ENCODE data around the gene FDX2. TPM values are rescaled to one million over a fixed set of nuclear protein-coding genes. Genes with fewer than 3 reads are reported as not detected.
A peak's percentile ranks its signal among the peaks of the same experiment; 100 is the strongest.

Gene FDX2
- polyA plus RNA-seq, 4 donors = 16.2 to 28.3 (median 21.7) TPM

DNA sequence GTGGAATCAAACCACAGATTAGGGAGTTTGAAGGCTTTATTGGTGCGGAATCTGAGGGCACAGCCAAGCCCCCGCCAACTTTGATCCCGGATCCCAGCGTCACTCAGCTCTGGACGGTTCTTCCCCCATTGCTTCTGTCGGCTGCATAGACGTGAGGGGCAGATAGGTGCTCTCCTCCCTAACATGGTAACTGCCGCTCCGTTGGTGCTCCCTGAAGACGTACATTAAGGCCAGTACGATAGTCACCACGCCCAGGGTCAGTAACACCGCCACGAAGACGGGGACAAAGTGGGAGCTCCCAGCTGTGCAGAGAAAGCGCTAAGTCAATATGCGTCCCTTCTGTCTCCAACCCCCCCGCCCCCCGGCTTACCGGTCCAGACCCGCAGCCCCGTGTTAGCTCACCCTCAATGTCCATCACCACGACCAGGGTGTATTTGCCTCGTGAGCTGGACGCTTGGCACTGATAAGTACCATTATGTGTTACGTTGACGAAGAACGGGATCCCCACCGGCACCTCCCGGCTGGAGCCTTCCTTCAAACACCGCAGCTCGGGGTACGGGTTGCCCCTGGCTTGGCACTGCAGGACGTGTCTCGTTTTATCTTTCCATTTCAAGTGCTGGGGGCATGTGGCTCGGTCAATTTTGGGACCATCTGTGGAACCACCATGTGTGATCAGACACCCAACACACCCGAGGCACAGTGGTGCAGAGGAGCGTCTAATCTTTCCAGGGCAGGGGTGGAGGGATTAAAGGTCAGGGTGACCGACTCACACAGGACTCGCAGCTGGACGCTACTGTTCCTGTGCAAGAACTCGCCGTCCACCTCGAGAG, 18.2 kb upstream of the FDX2 start:
- DNase-seq (ENCODE audit: low read depth in 4 of 4, low spot score in 2 of 4) = peak in 1 of 4 donors; percentile 55

DNA sequence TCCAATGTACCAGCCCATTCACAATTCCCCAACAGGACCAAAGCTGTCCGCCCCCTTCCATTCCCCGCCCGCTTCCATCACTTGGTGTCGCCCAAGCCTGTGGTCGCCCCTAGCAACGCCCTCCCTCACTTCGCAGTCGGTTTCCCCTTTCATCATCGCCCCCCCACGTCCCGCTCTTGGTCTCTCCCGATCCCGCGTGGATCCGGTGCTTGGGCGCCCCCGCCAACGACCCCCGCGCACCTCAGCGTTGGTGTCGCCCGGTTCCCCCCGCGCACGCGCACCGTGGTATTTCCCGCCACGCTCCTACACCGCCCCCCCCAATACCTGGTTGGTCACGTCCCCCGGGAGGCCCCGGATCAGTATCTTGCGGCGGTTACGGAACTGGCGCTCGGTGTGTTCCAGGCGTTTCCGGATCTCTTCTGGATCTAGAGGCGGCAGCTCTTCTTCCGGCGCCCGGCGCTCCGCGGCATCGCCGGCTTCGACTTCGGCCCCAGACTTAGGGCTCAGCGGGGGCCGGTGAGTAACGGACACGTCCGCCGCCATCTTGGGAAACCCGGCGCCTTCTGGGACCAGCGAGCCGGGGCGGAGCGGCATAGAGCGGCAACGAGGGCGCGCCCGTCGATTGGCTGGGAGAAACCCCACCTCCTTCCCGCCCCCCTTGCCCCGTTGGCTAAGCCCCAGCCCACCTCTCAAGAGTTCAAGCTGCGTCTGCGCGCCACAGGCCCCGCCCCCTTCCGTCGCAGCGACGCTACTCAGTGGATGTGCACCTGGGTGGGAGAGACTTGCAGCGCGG, 17.3 kb upstream of the FDX2 start, which contains the start of gene RAVER1:
Gene RAVER1, minus strand, starts transcription at position 565 of the 793 bp plus-strand sequence. Its CDS starts 22 bp downstream, at position 543.
- peak; percentile 86 to 95 (median 90) for DNase-seq (ENCODE audit: low read depth in 4 of 4, low spot score in 2 of 4)

DNA sequence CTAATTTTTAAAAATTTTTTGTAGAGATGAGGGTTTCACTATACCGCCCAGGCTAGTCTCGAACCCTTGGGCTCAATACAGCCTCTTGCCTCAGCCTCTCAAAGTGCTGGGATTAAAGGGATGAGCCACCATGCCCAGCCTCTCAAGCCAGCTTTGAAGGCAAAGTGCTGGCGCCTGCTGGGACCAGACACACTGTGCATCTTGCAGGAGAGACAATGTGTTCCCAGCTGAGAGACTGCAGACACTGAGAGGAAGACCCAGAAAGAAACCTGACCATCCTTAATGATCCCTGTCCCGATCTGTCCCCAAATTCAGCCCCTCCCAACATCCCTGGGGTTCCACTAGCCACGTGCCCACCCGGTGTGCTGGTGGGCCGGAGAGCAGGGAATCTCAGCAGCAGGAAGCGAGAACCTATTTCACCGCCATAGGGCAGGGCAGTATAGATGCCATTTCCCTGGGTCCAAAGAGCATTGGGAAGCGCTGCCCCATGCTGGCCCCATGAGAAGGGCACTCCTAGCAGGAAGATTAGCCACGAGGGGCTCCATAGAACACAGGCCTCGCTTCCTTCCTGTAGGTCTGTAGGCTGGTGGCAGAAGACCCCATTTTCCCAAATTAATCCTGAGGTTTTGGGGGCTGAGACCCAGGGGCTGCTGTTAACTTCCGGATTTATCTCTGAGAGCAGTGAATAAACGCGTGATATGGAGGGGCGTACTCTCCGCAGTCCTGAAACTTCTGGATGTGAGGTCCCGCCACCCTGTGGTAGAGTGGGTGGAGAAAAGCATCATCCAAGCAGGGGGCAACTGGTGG, 16.5 kb upstream of the FDX2 start:
- peak in 1 of 4 donors; percentile 3 for DNase-seq (ENCODE audit: low read depth in 4 of 4, low spot score in 2 of 4)

DNA sequence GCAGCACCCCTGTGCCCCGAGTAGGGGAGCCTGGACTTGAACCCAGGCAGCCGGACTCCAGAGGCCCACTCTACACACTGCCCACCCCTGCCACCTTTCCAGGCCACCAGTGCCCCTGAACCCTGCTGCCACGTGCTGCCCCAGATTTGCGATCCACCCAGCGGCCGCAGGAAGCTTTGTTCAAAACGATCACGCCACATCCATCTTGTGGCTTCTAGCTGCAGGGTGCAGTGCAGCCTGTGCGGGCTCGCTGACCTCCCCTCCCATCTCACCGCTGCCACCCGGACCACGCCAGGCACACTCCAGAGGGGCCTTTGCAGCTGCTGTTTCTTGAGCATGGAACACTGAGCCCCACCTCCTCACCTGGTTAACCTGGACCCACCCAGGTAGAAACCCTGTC, 13.7 kb upstream of the FDX2 start:
- no peak for DNase-seq (ENCODE audit: low read depth in 4 of 4, low spot score in 2 of 4)

DNA sequence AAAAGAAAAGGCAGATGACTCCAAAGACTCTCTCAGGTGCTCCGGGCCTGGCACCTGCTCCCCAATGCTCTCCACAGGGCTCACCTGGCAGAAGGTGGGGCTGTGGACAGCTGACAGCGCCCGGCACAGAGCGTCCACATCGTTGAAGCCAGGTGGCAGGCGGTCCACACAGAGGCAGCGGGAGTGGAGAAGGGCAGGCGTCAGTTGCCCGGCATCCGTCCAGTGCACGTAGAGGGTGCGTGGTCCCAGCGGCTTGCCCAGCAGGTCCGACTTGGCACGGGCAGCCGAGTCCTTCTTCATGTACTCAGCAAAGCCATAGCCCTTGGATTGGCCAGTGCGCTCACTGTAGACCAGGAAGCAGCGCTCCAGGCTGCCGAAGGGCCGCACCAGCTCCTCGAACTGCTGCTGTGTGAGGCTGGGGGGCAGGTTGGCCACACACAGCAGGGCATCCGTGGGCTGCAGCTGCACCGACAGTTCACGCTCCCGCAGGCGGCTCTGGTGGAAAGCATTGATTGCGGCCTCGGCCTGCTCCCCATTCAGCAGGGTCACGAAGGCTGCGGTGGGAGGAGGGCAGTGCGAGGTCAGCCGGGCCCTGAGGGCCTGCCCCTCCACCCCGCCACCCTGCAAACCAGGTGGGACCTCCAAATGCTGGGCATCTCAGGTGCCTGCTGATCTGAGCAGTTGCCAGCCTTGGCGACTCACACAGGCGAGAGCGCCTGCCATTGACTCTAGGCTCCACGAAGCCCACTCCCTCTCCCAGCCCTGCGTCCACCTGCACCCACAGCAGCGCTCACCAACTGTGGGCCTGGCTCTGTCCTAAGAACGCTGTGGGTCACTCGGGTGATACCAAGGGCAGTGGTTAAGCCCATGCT, 13.0 kb upstream of the FDX2 start:
- DNase-seq (ENCODE audit: low read depth in 4 of 4, low spot score in 2 of 4) = no peak

DNA sequence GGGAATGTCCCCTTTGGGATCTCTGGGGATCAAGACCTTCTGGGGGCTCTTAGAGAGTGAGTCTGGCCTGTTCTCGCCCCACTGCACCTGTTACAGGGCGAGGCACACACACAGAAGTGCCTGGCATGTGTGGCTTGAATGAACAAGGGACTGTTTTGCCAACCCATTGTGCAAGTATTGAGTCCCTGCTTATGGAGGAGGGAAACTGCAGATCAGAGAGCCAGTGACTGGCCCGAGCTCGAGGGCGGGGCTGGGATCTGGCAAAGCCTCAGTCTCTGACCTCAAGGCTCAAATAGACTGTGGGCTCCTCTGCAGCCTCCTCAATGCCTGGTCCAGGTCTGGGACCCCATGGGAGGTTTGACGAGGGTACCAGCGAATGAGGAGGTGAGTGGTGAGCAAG, 12.0 kb upstream of the FDX2 start:
- no peak for DNase-seq (ENCODE audit: low read depth in 4 of 4, low spot score in 2 of 4)

DNA sequence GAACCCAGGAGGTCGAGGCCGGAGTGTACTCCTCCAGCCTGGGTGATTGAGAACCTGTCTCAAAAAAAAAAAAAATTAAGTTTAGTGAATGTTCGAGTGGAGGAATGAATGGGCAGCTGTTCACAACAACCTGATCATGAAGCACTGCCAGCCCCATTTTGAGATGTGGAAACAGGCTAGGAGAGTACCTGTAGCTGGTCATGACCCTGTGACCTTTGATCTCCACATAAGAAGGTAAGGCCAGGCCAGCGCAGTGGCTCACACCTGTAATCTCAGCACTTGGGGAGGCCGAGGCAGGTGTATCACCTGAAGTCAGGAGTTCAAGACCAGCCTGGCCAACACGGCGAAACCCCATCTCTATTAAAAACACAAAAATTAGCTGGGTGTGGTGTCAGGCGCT, 9.9 kb upstream of the FDX2 start:
- no peak for DNase-seq (ENCODE audit: low read depth in 4 of 4, low spot score in 2 of 4)

DNA sequence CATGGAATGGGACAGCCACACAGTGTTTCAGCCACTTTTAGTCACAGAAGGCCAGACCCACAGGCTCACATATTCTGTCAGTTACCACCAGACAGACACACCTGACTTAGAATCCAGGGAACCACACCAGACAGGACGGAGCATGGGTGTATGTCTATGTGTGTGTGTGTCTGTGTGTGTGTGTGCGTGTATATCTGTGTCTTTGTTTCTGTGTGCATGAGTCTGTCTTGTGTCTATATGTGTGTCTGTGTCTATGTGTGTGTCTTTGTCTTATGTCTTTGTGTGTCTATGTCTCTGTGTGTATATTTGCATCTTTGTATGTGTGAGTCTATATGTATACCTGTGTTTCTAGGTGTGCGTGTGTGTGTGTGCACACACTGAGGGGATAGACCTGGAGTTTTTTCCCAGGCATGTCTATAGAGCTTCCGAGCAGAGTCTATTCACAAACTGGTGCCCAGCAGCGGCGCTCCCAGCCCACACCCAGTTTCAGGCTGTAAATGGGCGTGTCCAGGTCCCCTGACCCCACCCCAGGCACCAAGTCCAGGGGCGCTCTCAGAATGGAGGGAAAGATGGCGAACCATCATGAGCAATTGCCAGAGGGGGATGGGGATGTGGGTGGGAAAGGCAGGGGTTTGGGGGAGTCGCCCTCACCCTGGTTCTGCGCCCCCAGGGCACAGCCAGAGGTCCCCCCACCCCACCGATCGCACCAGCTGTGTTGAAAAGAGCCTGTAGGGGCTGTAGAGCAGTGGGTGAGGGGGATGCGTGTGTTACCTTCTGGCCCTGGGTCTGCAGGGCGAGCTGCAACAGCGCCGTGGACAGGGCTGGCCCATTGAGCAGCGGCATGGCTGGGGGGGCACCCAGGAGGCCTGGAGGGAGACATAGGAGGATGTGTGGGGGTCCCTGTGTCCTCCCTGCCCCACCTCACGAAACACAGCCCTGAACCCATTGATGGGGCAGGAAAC, 6.3 kb upstream of the FDX2 start:
- no peak for DNase-seq (ENCODE audit: low read depth in 4 of 4, low spot score in 2 of 4)

DNA sequence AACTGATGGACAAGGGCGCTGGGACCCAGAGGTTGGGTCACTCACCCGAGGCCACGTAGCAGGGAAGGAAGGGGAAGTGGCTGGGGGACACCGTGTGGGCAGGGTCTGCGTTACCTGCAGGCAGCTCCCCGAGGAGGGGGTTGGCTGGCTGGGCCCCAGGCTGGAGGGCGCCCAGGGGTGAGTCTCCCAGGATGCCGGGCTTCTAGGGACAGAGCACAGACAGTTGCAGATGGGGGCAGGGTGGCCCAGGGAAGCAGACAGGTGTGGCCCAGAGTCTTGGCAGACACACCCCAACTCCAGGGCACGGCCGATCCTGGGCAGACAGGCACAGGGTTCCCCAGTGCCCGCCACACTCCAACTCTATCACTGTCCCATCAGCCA, 5.6 kb upstream of the FDX2 start:
- DNase-seq (ENCODE audit: low read depth in 4 of 4, low spot score in 2 of 4) = no peak

DNA sequence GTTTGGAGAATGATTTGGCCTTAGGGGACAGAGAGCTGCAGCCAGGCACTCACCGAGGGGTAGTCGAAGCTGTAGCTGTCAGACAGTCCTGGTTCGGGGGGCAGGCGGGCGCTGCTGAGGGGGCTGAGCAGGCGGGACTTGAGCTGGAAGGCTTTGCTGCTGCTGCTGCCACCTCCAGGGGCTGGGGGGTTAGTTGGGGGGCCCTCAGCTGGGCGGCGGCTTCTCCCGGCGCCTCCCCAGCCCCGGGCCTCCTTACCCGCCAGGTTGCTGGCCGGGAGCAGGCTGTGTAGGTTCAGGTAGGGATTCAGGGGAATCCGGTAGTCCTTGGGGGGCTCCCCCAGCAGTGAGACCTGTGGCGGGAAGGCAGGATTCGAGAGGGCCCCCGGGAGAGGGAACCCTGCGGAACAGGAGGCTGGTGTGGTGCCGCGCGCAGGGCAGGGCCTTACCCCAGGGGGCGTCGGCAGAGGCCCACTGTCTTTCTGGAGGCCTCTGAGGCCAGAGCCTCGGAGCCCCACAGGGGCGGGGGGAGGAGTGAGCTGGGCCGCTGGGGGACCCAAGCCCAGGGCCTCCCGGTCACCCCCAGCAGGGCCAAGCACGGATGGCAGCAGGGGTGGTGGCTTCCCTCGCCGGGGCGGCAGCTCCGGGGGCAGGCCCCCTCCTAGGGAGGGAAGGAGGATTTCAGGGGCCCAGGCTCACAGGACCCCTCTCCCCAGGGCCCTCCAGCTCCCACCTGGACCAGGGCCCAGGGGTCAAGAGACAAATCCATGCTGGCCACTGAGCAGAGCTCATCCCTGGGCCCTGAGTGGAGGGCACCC, 5.0 kb upstream of the FDX2 start:
- no peak for DNase-seq (ENCODE audit: low read depth in 4 of 4, low spot score in 2 of 4)

DNA sequence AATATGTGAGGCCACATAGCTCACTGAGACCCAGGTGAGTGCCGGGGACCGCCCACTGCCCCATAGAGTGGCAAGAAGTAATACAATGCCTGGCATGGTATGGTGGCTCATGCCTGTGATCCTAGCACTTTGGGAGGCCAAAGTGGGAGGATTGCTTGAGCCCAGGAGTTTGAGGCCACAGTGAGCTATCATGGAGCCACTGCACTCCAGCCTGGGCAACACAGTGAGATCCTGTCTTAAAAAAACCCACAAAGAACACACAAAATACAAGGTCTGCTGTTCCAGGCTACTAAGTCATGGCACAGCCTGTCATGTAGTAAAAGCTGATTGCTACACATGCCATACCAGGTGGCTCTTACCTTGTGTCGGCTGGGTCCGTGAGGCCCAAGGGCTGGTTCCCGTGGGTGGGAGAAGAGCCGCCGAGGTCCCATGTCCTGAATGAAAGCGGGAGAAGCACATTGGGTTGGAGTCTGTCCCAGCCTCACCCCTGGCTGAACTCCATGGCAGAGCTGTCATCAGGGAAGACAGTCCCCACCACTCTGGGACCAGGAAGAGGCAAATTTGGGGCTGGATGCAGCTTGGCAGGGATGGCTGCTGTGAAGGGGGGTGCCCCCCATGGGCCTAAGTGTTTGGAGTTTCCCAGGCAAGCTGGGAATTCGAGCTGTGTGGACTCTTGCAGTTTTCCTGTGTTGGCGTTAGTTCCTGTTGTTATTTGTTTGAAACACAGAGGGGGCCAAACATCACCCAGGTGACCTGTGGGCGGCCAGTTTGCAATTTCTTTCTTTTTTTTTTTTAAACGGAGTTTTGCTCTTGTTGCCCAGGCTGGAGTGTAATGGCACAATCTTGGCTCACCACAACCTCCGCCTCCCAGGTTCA, 3.2 kb upstream of the FDX2 start:
- no peak for DNase-seq (ENCODE audit: low read depth in 4 of 4, low spot score in 2 of 4)

DNA sequence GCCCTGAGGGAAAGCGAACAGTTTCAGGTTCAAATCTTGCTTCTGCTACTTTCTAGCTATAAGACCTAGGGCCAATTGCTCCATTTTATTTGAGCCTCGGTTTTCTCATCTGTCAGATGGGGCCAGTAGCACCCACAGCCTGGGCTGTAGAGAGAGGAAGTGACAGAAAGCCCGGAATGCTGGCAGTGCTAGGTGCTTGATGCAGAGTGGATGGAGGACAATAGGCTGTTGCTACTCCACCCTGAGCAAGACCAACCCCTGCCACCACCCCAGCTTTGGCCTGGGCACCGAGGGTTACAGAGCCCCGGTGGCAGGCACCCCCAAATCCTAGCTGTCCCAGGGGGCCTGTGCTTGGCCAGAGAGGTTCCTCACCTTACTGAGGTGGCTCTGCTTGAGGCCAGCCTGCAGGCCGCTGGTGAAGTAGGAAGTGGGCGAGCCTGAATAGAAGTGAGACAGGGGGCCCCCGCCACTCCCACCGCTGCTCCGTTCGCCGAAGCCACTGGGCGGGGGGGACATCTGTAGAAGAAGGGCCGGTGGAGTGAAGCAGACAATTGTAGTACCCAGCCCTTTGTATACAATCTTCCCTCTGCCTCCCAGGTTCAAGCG, 2.1 kb upstream of the FDX2 start:
- no peak for DNase-seq (ENCODE audit: low read depth in 4 of 4, low spot score in 2 of 4)

DNA sequence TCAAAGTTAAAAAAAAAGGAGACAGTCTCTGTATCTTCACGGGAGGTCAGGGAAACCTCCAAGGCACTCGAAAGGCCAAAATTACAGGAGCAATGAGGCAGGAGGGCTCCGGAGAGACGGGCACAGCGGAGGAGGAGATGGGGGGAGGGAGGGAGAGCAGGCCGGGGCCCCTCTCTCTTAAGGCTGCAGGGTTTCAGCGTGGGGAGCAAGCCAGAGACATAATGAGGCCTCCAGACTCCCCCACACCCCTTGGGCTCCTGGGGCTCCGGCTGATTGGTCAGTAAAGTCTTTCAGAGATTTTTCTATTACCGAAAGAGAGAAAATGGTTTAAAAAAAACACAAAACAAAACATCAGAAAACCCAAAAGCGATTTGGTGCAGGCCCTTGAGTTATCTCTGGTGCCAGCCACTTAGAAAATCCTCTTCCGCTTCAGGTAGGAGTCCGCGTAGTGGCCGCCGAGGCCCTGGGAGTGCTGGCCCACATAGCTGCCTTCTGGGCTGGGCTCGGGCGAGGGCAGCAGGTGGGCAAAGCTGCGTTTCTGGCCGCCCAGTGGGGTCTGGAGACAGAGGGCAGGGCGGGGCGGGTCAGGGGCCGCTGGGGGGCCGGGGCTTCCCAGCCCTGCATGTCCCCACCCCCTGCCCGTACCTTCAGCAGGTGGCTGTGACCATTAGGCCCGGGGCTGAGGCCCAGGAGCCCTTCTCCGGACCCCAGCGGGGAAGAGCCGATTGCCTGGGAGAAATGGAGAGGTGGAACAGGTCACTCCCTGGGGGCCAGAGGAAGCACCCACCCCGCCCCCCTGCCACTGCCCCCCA, 1.4 kb upstream of the FDX2 start:
- no peak for DNase-seq (ENCODE audit: low read depth in 4 of 4, low spot score in 2 of 4)

DNA sequence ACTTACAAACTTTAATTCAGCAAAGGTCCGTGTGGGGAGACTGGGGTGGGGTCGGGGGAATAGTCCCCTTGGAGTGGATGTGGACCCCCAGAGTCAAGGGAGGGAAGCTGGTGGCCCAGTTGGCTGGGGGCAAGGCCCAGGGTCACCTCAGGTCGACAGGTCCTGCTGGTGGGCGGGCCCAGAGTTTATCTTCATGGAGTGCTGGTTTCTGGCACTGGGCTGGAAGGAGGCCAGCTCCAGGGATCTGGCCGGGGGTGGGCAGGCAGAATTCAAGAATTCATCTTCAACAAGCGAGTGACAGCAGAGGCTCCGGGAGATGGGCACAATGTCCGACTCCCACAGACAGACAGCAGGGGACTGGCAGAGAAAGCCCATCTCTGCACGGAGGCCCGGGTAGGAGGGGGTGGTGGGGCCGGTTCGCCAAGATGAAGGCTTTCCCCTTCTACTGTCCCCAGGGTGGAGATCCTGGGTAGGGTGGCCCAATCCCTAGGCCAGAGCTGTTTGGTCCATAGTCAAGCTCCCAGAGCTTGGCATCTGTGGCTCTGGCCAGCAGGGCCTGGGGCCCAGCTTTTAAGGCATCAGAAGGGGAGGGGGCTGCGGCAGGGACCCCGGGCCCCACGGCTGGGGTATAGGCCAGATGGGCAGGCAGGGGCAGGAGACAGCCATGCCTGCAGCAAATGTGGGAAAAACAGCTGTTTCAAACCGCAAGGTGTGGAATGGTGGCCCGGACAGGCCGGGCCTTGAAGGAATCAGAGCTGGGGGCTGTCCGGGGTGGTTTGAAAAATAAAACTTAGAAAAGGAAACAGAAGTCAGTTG, 622 bp upstream of the FDX2 start:
- no peak for DNase-seq (ENCODE audit: low read depth in 4 of 4, low spot score in 2 of 4)

DNA sequence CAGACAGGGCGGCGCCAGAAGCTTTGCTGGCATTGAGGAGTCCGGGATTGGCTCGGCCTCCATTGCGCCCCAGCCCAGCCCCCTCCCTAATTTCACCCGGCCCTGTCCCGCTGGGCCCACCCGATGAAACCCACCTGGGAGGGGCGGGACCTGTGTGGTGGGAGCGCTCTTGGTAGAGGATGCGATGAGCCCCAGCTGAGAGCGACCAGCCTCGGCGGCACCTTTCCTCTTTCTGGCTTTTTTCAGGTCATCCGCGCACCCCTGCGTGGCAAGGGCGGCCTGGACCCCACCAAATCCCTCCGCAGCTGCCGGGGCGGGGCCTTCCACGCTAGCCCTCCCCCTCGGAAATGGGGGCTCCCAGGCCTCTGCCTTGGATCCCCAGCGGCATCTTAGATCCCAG, 6.4 kb downstream of the FDX2 start, which contains the start of gene ZGLP1:
Gene ZGLP1, minus strand, starts transcription at position 393 of the 400 bp plus-strand sequence.
- no peak for DNase-seq (ENCODE audit: low read depth in 4 of 4, low spot score in 2 of 4)
